Stimulated activated CD4-positive, alpha-beta T cell treated with anti-CD3 and anti-CD28 coated beads, TNF-alpha, amount 100 ng/mL, for 4 hours (primary cell): ENCODE results near the gene PRRC2A.

Source experiments
- DNase-seq, 3 experiments: peaks; one replicate each; pipeline ENCODE4 v3.0.0-alpha.2; 2020; ENCODE audit warnings: low read depth in 3 of 3

Gene PRRC2A

GRCh38 chr6:31622684-31623091 is 2.2 kb downstream of the PRRC2A start:
- DNase-seq, result no peak

- no peak for DNase-seq
Measured at GRCh38 chr6:31624070-31624469, 3.6 kb downstream of the PRRC2A start.

- no peak for DNase-seq
Measured at GRCh38 chr6:31626952-31627351, 6.4 kb downstream of the PRRC2A start.

GRCh38 chr6:31627690-31628287 is 7.3 kb downstream of the PRRC2A start:
- no peak for DNase-seq

DNA sequence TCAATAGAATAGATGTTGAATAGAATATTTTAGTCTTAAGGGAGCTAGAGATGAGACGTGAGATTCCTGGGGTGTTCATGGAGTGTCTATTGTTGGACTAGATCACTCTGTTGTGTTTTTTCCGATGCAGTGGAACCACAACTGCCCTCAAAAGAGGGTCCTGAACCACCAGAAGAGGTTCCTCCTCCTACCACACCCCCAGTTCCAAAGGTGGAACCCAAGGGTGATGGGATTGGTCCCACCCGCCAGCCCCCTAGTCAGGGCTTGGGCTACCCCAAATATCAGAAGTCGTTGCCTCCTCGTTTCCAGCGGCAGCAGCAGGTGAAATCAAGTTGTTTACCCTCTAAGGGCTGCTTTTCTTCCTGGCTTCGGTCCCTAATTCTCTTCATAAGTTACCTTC is 8.5 kb downstream of the PRRC2A start:
- no peak for DNase-seq

- DNase-seq, result no peak
Measured at GRCh38 chr6:31630177-31630934, 9.8 kb downstream of the PRRC2A start.

- DNase-seq, result no peak
Measured at GRCh38 chr6:31631209-31631608, 10.7 kb downstream of the PRRC2A start.

- DNase-seq, result no peak
Measured at GRCh38 chr6:31631681-31632278, 11.3 kb downstream of the PRRC2A start.

DNA sequence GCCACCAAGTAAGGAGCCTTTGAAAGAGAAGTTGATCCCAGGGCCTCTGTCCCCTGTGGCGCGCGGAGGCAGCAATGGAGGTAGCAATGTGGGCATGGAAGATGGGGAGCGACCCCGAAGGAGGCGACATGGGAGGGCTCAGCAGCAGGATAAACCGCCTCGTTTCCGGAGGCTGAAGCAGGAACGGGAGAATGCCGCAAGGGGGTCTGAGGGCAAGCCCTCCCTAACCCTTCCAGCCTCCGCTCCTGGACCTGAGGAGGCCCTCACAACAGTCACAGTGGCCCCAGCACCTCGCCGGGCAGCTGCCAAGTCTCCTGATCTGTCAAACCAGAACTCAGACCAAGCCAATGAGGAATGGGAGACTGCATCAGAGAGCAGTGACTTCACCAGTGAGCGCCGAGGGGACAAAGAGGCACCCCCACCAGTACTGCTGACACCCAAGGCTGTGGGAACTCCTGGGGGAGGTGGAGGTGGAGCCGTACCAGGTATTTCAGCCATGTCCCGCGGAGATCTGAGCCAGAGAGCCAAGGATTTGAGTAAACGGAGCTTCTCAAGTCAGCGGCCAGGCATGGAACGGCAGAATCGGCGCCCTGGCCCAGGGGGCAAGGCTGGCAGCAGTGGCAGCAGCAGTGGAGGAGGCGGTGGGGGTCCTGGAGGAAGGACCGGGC is 11.9 kb downstream of the PRRC2A start:
- no peak for DNase-seq

GRCh38 chr6:31633447-31633846 is 12.9 kb downstream of the PRRC2A start:
- no peak for DNase-seq

DNA sequence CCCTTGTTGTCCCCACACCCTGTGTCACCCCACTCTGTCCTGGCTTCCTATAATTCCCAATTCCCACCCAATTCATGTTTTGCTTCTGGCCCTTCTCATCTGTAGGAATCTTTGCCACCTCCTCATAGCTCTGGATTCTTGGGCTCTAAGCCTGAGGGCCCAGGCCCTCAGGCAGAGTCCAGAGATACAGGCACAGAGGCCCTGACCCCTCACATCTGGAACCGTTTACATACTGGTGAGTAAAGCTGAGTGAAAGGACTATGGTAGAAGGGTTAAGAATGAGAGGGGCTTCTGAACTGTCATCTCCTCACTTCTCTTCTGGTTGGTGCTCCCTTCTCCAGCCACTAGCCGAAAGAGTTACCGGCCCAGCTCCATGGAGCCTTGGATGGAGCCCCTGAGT is 13.6 kb downstream of the PRRC2A start:
- DNase-seq, result no peak

- DNase-seq, result no peak
Measured at GRCh38 chr6:31634969-31635575, 14.6 kb downstream of the PRRC2A start.

DNA sequence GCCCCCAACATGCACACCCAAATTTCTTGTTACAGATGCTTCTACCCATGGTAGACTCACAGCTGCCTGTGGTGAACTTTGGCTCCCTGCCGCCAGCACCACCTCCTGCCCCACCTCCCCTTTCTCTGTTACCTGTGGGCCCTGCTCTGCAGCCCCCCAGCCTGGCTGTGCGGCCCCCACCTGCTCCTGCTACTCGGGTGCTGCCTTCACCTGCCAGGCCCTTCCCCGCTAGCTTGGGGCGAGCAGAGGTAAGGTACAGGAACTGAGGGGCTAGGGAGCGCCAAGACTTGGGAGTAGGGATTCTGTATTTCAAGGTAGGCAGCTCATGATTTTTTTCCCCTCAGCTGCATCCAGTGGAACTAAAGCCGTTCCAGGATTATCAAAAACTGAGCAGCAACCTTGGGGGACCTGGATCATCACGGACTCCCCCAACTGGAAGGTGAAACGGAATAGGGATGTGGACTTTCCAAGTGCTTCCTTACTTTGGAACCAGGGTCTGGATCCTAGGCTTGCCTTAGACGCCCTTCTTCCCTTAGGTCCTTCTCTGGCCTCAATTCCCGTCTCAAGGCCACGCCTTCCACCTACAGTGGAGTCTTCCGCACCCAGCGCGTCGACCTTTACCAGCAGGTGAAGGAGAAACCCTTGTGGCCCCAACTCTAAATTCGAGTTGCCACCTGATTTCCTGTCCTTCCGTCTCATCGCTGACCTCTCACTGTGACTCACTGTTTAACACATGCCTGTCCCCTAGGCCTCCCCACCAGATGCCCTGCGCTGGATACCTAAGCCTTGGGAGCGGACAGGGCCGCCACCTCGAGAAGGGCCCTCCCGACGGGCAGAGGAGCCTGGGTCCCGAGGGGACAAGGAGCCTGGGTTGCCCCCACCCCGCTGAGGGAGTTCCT is 16.4 kb downstream of the PRRC2A start:
- no peak for DNase-seq

DNA sequence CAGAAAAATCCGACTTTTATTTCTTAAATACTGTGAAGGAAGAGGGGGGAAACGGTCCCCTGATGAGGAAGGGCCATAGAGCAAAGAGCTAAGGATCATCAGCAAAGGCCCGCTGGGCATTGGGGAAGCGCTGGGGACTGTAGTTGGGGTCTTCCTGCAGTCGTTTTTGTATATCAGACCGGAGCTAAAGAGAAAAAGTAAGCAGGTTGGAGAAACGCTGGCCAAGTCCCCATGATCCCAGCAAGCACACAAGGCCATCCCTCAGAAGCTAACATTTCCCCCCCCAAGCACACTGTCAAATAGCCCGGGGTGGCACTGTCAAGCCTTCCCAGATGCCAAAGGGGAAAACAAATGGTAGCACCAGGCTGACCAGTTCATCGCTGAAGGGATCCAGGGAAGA is 18.5 kb downstream of the PRRC2A start:
- no peak for DNase-seq

DNA sequence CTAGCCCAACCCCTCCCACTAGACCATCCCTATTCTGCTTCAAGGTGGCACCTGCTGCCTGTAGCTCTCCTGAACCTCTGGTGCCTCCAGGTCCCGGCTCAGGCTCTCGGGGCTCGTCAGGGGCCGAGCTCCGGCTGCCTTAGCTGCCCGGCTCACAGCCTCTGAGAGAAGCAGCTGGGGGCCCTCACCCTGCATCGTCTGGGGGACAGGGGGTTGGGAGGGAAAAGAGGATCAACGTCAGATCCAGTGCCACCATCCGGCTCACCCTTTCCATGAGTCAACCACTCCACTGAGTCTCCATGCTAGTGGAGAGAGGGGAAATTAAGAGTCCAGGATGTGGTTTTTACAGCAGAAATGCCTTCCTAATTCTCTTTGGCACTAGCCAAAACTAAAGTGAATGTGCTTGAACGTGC is 18.9 kb downstream of the PRRC2A start:
- DNase-seq, result no peak

DNA sequence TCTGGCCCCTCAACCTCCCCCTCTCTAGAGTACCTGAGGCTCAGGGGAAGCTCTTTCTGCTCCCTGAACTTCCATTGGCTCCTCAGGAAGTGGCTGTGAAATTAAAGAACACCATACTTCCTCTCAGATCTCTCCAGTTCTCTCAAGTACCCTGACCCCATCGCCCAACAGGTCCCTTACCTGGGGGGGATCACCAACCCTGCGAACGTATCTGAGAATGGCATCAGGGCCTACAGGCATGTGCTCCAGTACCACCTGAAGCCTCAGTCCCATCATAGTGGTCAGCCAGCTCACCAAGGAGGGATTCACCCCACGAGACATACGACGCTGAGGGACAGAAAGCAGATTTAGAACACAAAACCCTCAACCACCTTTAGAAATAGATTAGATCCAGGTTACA is 20.1 kb downstream of the PRRC2A start:
- DNase-seq, result no peak

DNA sequence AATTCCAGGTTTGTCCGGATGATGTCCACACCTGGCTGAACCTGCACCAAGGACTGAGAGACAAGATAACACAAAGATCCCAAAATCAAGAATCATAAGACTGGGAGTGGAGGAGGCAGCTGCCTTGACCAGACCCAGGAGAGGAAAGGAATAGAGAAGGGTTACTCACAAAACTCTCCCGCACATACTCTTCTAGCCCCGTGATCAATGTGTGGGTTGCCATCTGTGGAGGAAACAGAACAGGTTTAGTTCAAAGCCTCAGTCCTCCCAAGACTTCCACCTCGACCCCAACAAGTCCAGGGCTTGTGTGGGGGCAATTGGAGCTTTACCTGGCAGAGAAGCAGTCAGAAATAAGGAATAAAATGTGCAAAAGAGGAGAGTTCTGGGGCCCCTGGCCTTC is 20.9 kb downstream of the PRRC2A start:
- DNase-seq, result no peak

- DNase-seq, result no peak
Measured at GRCh38 chr6:31642798-31643570, 22.5 kb downstream of the PRRC2A start.

DNA sequence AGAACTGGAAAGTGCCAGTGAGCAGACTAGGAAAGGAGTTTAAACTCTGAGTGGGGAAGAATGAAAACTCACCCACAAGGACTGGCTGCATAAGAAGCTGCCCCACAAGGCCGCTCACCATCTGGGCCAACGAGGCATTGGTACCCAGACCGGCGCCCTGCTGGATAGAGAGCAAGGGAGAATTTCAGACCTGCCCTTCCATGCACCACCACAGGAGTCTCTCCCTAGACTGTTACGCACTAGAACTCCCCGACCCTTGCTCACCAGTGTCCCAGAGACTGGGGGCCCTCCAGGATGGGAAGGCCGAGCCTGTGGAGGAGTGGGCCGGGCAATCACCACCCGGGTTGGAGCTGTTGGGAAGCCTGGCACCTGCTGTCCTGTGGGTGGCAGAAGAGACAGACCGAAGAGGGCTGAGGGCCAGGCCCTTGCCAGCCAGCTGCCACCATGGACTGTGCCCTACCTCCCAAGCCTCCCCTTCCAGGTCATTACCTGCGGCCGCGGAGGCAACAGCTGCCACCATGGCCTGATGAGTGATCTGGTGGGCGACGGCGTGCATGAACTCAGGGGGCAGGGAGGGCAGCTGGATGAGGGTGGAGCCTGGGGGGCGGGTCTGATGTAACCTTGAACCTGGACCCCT is 23.4 kb downstream of the PRRC2A start:
- DNase-seq, result no peak

GRCh38 chr6:31645325-31645724 is 24.8 kb downstream of the PRRC2A start:
- no peak for DNase-seq
